PC-3 (cell line): ENCODE data around the gene PPM1D.

Experiments used
- CTCF ChIP-seq: fragments of 300-600 bp; sonication (generic); conservative IDR thresholded peaks from 2 replicates; pipeline ENCODE4 v1.5.1; 2017; ENCODE audit warnings: antibody characterized with exemption, low read depth, mild to moderate bottlenecking, low read length
- EZH2phosphoT487 ChIP-seq: fragments of 300-600 bp; sonication (generic); IDR thresholded peaks from 2 replicates; pipeline ENCODE4 v1.6.1; 2018; ENCODE audit warnings: mild to moderate bottlenecking, antibody characterized with exemption, low read length, borderline replicate concordance

GRCh38 chr17:60579090-60579489, 20.9 kb upstream of the PPM1D start:
- no peak for TF ChIP-seq CTCF
- TF ChIP-seq EZH2phosphoT487: no peak
